ENCODE measurements around the gene HPCA. TPM values are rescaled to one million over a fixed set of nuclear protein-coding genes. Genes with fewer than 3 reads are reported as not detected.

Gene HPCA
- total RNA-seq, 1 donor from 2014 or later = 0.86 TPM

GRCh38 chr1:32859915-32860314 is 26.4 kb upstream of the HPCA start:
- Mint-ChIP-seq H3K36me3 (ENCODE audit: low read depth) (peaks cover 9% of the 10 kb centered on the region), H3K27me3 (ENCODE audit: low read depth) (no peaks in the 10 kb centered on the region), H3K27ac (ENCODE audit: unreplicated experiment) (no peak overlapping the region), H3K4me3 (no peak overlapping the region), H3K4me1 (no peaks in the 10 kb centered on the region), H3K9me3 (no peaks in the 10 kb centered on the region)
- no peak for TF ChIP-seq CTCF (conservative IDR thresholded peaks at IDR 0.05)
- no peak for DNase-seq (ENCODE audit: low read depth, low spot score)

- no peaks in the 10 kb centered on the region for H3K27me3 Mint-ChIP-seq (ENCODE audit: low read depth)
- H3K4me3 Mint-ChIP-seq = no peak overlapping the region
- no peak for TF ChIP-seq CTCF (conservative IDR thresholded peaks at IDR 0.05)
- no peaks in the 10 kb centered on the region for H3K9me3 Mint-ChIP-seq
- peaks cover 9% of the 10 kb centered on the region for H3K36me3 Mint-ChIP-seq (ENCODE audit: low read depth)
- DNase-seq (ENCODE audit: low read depth, low spot score) = no peak
- no peak overlapping the region for H3K27ac Mint-ChIP-seq (ENCODE audit: unreplicated experiment)
- no peaks in the 10 kb centered on the region for H3K4me1 Mint-ChIP-seq
Observed at GRCh38 chr1:32860566-32860965, 25.7 kb upstream of the HPCA start.

GRCh38 chr1:32861904-32862695 is 24.2 kb upstream of the HPCA start:
- no peak overlapping the region for H3K27ac Mint-ChIP-seq (ENCODE audit: unreplicated experiment)
- H3K4me3 Mint-ChIP-seq = no peak overlapping the region
- peaks cover 9% of the 10 kb centered on the region for H3K36me3 Mint-ChIP-seq (ENCODE audit: low read depth)
- H3K9me3 Mint-ChIP-seq = no peaks in the 10 kb centered on the region
- DNase-seq (ENCODE audit: low read depth, low spot score) = no peak
- TF ChIP-seq CTCF (conservative IDR thresholded peaks at IDR 0.05) = no peak
- H3K27me3 Mint-ChIP-seq (ENCODE audit: low read depth) = no peaks in the 10 kb centered on the region
- H3K4me1 Mint-ChIP-seq = peaks cover 6% of the 10 kb centered on the region

DNA sequence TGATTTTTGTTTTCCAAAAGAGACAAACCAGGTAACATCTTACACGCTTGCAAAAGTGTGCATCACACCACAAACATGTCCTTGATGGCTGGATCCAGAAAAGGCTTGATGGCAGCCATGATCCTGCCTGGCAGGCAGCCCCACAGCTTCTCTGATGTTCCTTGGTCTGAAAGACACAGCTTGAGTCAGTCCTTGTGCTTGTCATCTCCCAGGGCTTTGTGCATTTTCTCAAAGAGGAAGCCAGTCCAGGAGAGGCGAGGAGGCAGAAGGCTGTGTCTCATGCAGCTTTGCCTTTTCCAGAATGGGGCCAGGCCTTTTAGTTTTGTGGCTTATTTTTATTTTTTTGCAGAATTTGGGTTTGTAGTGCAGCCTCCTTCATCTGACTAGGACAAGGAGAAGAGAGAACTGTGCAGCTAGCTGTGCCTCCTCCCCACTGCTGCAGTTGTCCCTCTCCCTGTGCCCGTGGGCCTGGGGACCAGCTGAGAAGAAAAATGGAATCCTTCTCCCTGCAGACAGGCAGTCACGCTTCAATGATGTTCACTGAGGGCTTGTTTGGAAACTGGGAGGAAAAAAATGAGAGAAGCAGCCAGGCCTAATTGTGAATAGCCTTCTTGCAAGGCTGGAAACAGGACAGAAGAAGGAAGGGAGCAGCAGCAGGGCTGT is 22.9 kb upstream of the HPCA start:
- TF ChIP-seq CTCF (conservative IDR thresholded peaks at IDR 0.05) = no peak
- DNase-seq (ENCODE audit: low read depth, low spot score) = no peak
- Mint-ChIP-seq H3K27me3 (ENCODE audit: low read depth) (no peaks in the 10 kb centered on the region), H3K4me1 (peaks cover 6% of the 10 kb centered on the region), H3K27ac (ENCODE audit: unreplicated experiment) (no peak overlapping the region), H3K4me3 (no peak overlapping the region), H3K36me3 (ENCODE audit: low read depth) (peaks cover 9% of the 10 kb centered on the region), H3K9me3 (no peaks in the 10 kb centered on the region)

DNA sequence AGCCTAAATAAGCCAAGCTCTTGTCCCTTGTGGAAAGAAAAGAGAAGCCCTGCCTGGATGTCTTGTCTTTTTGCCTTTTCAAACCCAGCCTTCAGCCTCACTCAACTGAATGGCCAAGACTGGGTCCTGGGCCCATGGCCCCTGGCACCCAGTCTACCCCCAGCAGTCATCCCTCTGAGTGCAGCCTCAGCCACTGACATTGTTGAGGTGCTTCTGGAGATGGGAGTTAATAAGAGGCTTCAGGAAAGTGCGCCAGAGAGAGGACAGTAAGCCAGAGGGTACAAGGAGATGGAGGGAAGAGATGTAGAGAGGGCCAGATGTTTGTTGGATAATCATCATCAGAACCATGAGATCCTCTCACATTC is 22.4 kb upstream of the HPCA start:
- Mint-ChIP-seq H3K36me3 (ENCODE audit: low read depth) (peaks cover 9% of the 10 kb centered on the region), H3K4me3 (no peak overlapping the region), H3K4me1 (peaks cover 6% of the 10 kb centered on the region), H3K27me3 (ENCODE audit: low read depth) (no peaks in the 10 kb centered on the region), H3K9me3 (no peaks in the 10 kb centered on the region), H3K27ac (ENCODE audit: unreplicated experiment) (no peak overlapping the region)
- DNase-seq (ENCODE audit: low read depth, low spot score) = no peak
- TF ChIP-seq CTCF (conservative IDR thresholded peaks at IDR 0.05) = no peak

All from neural crest cell (in vitro differentiated cells).